Thyroid gland (tissue), 4 donors: ENCODE measurements around the gene ANKRD40CL. TPM values are rescaled to one million over a fixed set of nuclear protein-coding genes. Genes with fewer than 3 reads are reported as not detected.
A peak's percentile ranks its signal among the peaks of the same experiment; 100 is the strongest.

Source experiments
- DNase-seq, 2 donors: peaks; one replicate each; pipeline ENCODE4 v3.0.0-alpha.2; 2019
- H3K27ac ChIP-seq, 3 donors: fragments of 200-600 bp; sonication (generic); 1 replicate in 2 of 3; 2 replicates in 1 of 3; pipeline ENCODE4 v1.5.1; 2016 to 2019; ENCODE audit warnings: mild to moderate bottlenecking in 1 of 3, moderate library complexity in 1 of 3
- H3K27me3 ChIP-seq: fragments of 200-600 bp; sonication (generic); one replicate; pipeline ENCODE4 v1.5.1; 2019
- H3K36me3 ChIP-seq, 2 donors: fragments of 200-600 bp; sonication (generic); one replicate each; pipeline ENCODE4 v1.5.1; 2016 to 2019
- H3K4me1 ChIP-seq, 2 donors: fragments of 200-600 bp; sonication (generic); one replicate each; pipeline ENCODE4 v1.5.1; 2017 to 2019
- H3K4me3 ChIP-seq, 3 donors: fragments of 200-600 bp; sonication (generic); replicated peaks in 1 of 3; 1 replicate in 2 of 3; 2 replicates in 1 of 3; pipeline ENCODE4 v1.5.1; 2016; ENCODE audit warnings: mild to moderate bottlenecking in 1 of 3
- H3K9me3 ChIP-seq: fragments of 200-600 bp; sonication (generic); one replicate; pipeline ENCODE4 v1.5.1; 2017
- CTCF ChIP-seq, 6 experiments: fragments of 200-600 bp in 3 of 6; fragments of 450-650 bp in 3 of 6; sonication (generic) in 3 of 6; IDR thresholded peaks; one replicate each; pipeline ENCODE4 v1.5.1; 2016 to 2019; ENCODE audit warnings: antibody characterized with exemption in 6 of 6, mild to moderate bottlenecking in 2 of 6, inconsistent platforms in 1 of 6, moderate library complexity in 1 of 6
- POLR2A ChIP-seq, 2 donors: fragments of 450-650 bp; IDR thresholded peaks; one replicate each; pipeline ENCODE4 v1.6.1; 2017; ENCODE audit warnings: antibody characterized with exemption in 2 of 2, mild to moderate bottlenecking in 2 of 2, moderate library complexity in 1 of 2
- WGBS, 2 donors: methylation state at CpG; one replicate each; pipeline ENCODE4 v1.1.5; 2017; 5-methylcytosine and 5-hydroxymethylcytosine counted together
- intact Hi-C: fragments of 100-400 bp; cut with DNase I; formaldehyde crosslinking; loops from one replicate; pipeline ENCODE4 v1.15.1; 2023
- total RNA-seq, 4 donors: library from RNA; depleted of rRNA; stranded (reverse); fragments of >200 nt; gene quantifications; one replicate each; pipeline ENCODE4 v1.2.3, GENCODE V29; 2016

Gene ANKRD40CL
- total RNA-seq, 4 donors from 2014 or later = not detected

DNA sequence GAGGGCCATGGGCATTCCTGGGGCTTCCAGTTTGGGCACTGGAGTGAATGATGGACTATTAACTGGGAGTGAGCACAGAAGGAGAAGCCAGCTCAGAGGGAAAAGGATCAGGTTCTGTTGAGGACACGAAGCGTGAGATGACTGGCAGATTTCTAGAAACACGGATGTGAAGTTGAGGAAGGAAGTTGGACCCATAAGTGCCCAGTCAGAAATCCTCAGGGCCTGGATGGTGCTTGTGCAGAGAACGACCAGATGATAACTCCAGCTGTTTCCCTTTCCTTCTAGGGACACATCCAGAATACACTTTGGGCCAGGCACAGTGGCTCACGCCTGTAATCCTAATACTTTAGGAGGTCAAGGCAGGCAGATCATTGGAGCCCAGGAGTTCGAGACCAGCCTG, 23.3 kb upstream of the ANKRD40CL start:
- no peak overlapping the region for H3K4me3 ChIP-seq
- intact Hi-C loops = no loop called here
- no peaks in the 10 kb centered on the region for H3K27me3 ChIP-seq
- TF ChIP-seq POLR2A (IDR thresholded peaks at IDR 0.05) (no peak), CTCF (IDR thresholded peaks at IDR 0.05) (no peak)
- H3K36me3 ChIP-seq = no peaks in the 10 kb centered on the region
- no peak overlapping the region for H3K27ac ChIP-seq
- WGBS, 2 donors = 71 to 81% methylated on average over 6 of the region's 6 CpGs
- H3K9me3 ChIP-seq = no peaks in the 10 kb centered on the region
- H3K4me1 ChIP-seq = peaks cover 0 to 7% of the 10 kb centered on the region in 2 donors
- no peak for DNase-seq

DNA sequence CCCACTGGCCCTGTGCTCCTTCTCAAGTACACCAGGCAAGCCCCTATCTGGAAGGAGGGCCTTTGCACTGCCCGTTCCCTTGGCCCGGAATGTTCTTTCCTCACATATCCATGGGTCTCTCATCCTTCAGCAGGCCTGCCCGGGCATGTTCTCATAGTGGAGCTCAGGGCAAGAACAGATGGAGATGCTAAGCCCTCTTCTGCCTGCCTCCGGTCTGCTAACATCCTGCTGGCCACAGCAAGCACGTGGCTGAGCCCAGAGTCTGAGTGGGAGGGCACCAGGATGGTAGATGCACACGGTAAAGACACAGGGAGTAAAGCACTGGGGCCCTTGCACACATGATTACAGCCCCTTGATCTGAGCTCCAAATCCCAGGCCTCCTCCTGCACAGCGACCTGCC, 19.8 kb upstream of the ANKRD40CL start:
- no peaks in the 10 kb centered on the region for H3K27me3 ChIP-seq
- H3K36me3 ChIP-seq = no peaks in the 10 kb centered on the region
- no peak overlapping the region for H3K27ac ChIP-seq
- peaks cover 0 to 14% of the 10 kb centered on the region in 2 donors for H3K4me1 ChIP-seq
- intact Hi-C loops = loop anchor here (10.0 kb wide), 1 partner anchor 168 kb away; no protein-coding TSS in a partner anchor
- no peak for DNase-seq
- WGBS, 2 donors = 91% methylated on average over 7 of the region's 7 CpGs
- H3K4me3 ChIP-seq = no peak overlapping the region
- H3K9me3 ChIP-seq = no peaks in the 10 kb centered on the region
- TF ChIP-seq POLR2A (IDR thresholded peaks at IDR 0.05) (no peak), CTCF (IDR thresholded peaks at IDR 0.05) (no peak)

DNA sequence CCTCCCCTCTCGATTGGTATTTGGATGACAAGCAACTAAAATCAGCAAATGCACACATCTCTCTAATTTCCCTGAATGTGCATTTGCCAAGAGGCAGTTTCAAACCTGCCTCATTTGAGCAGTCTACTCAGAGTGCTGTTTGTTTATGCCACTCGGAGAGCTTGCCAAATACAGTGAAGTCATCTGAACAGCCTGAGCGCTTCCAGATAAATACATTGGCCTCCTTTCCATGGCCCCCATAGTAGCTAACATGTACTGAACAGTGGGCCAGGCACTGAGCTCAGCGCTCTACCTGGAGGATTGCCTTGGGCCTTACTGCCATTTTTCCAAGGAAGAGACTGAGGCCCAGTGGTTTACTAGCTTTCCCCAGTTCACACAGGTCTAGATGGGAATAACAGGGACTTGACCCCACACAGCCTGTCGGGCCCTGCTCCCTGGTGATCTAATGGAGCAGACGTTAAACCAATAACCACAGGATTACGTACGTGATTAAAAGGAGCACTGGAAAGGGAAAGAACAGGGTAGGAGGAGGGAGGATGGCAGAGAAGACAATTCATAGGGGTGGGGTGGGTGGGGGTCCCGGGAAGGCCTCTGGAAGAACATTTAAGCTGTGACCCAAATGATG, 18.7 kb upstream of the ANKRD40CL start:
- no peak for TF ChIP-seq CTCF (IDR thresholded peaks at IDR 0.05)
- no peak for TF ChIP-seq POLR2A (IDR thresholded peaks at IDR 0.05)
- 60 to 62% methylated on average over 9 of the region's 9 CpGs for WGBS, 2 donors
- Histone ChIP-seq H3K27ac (peak overlapping the region in 1 of 3 donors; percentile 17), H3K4me1 (peaks cover 0 to 14% of the 10 kb centered on the region in 2 donors), H3K27me3 (no peaks in the 10 kb centered on the region), H3K36me3 (no peaks in the 10 kb centered on the region), H3K9me3 (no peaks in the 10 kb centered on the region), H3K4me3 (no peak overlapping the region)
- peak; percentile 52 to 55 for DNase-seq
- intact Hi-C loops = loop anchor here (10.0 kb wide), 1 partner anchor 169 kb away; no protein-coding TSS in a partner anchor

DNA sequence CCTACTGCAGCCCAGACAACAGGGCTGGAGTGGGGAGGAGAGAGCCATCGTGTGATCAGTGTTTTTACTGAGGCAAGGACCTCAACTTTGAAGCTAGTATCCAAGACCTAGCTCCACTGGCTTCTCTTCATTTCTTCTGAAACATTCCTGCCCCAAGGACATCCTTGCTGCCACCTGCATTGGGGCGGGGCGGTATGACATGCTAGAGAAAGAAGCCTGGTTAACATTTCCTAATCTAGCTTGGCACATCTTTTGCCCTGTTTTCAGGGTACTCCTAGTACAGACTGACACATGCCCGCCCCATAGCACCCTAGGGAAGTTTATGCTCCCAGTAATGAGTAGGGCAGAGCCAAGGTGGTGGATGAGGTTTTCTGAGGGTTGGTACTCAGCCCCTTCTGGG, 17.8 kb upstream of the ANKRD40CL start:
- Histone ChIP-seq H3K4me3 (no peak overlapping the region), H3K27me3 (no peaks in the 10 kb centered on the region), H3K36me3 (no peaks in the 10 kb centered on the region), H3K27ac (no peak overlapping the region), H3K9me3 (no peaks in the 10 kb centered on the region), H3K4me1 (peaks cover 0 to 14% of the 10 kb centered on the region in 2 donors)
- WGBS, 2 donors = 87 to 100% methylated on average over 3 to 4 of the region's 4 CpGs
- intact Hi-C loops = loop anchor here (10.0 kb wide), 1 partner anchor 170 kb away; no protein-coding TSS in a partner anchor
- TF ChIP-seq CTCF (IDR thresholded peaks at IDR 0.05) = no peak
- TF ChIP-seq POLR2A (IDR thresholded peaks at IDR 0.05) = no peak
- no peak for DNase-seq

DNA sequence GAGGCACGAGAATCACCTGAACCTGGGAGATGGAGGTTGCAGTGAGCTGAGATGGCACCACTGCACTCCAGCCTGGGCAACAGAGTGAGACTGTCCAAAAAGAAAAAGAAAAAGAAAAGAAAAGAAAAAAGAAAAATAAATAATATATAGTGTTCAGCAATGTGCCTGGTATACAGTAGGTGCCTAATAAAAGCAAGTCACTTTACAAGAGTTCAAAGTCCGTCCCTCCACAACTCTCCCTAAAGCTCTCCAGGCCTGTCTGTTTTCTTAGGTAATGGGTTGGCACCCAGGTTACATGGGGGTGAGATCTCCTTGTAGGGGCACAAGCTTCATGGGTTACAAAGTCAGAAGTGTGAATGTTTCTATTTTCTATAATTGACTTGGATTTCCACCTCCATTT, 16.6 kb upstream of the ANKRD40CL start:
- 86 to 89% methylated on average over 2 of the region's 2 CpGs for WGBS, 2 donors
- TF ChIP-seq POLR2A (IDR thresholded peaks at IDR 0.05) (no peak), CTCF (IDR thresholded peaks at IDR 0.05) (no peak)
- no peaks in the 10 kb centered on the region for H3K9me3 ChIP-seq

More for the DNA sequence above, 16.6 kb upstream of the ANKRD40CL start:
- Histone ChIP-seq H3K36me3 (no peaks in the 10 kb centered on the region), H3K4me1 (peaks cover 4 to 16% of the 10 kb centered on the region in 2 donors), H3K27me3 (no peaks in the 10 kb centered on the region), H3K27ac (no peak overlapping the region), H3K4me3 (no peak overlapping the region)
- no peak for DNase-seq
- intact Hi-C loops = loop anchor here (2.0 to 10.0 kb wide), 2 partner anchors 59 to 171 kb away; no protein-coding TSS in a partner anchor
